ENCODE results near the gene ATP13A4.
"Not testable (repeated sequence)": the region's sequence is repeated elsewhere in the genome, so short reads cannot be mapped to it uniquely, and the experiment has no call there.

The ATP13A4 gene

GRCh38 chr3:193560091-193560490, 5.4 kb upstream of the ATP13A4 start:
- no peak for DNase-seq

DNA sequence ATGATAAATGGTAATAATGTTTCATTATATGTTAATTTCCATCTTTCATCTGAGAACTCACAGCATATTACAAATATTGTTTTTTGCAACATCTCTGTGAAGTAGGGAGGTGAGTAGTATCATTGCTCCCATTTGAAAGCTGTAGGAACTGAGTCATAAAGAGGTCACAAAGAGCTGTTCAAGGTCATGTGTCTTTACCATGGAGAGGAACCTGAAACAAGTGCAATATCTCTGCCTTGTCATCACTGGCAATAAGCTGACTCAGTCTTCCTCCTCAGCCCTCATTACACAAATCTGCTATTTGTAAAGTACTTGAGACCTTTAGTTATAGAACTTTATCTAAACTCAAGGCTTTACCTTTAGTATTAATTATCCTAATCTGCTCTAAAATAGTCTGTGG, 4.4 kb upstream of the ATP13A4 start:
- no peak for DNase-seq

DNA sequence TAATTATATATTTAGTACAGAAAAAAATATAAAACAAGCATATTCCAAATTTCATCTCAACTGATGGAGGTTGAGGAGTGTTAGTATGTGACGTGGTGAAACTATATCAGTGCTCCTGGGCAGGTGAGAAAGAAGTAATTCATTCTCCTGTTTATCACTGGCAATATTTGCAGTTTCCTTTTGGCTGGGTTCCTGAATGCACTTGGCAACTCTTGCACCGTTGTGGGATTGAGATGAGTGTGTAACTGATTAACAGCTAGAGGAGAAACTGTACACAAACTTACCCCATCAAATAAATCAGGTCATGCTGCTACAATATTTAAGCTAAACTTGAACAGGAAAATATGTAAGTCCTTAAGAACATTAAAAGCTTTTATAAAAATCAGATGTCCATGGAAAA, 2.1 kb upstream of the ATP13A4 start:
- DNase-seq = no peak

- DNase-seq = no peak
These were observed 1.1 kb downstream of the ATP13A4 start for GRCh38 chr3:193553586-193553985.

DNA sequence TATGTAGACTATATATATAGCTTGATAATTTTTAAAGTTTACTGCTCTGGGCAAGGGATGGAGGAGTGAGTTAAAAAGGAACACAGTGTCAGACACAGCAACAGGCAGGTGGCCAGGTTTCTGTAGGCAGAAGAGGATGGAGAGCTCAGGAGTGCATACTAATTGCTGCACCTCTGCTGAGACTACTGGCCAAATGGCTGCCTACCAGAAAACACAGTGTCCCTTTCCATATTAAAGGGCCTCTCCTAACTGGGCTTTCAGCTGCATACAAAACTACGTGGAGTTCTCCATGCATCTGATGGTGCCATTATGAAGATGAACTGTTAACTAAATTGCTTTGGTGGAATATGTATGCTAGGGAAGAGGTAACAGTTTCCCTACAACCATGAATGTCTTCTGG, 1.8 kb downstream of the ATP13A4 start:
- DNase-seq = no peak

GRCh38 chr3:193548406-193548805, 6.3 kb downstream of the ATP13A4 start:
- no peak for DNase-seq

GRCh38 chr3:193546129-193546528, 8.6 kb downstream of the ATP13A4 start:
- DNase-seq = no peak

GRCh38 chr3:193545304-193545703, 9.4 kb downstream of the ATP13A4 start:
- DNase-seq = no peak

GRCh38 chr3:193544289-193544688, 10.4 kb downstream of the ATP13A4 start:
- no peak for DNase-seq

GRCh38 chr3:193530231-193531165, 24.2 kb downstream of the ATP13A4 start:
- no peak for DNase-seq

GRCh38 chr3:193526085-193526484, 28.6 kb downstream of the ATP13A4 start:
- DNase-seq = not testable (repeated sequence)

GRCh38 chr3:193522473-193522872, 32.2 kb downstream of the ATP13A4 start:
- no peak for DNase-seq

- no peak for DNase-seq
These were observed 34.0 kb downstream of the ATP13A4 start for GRCh38 chr3:193520738-193521137.

- no peak for DNase-seq
These were observed 38.7 kb downstream of the ATP13A4 start for GRCh38 chr3:193515966-193516365.

DNA sequence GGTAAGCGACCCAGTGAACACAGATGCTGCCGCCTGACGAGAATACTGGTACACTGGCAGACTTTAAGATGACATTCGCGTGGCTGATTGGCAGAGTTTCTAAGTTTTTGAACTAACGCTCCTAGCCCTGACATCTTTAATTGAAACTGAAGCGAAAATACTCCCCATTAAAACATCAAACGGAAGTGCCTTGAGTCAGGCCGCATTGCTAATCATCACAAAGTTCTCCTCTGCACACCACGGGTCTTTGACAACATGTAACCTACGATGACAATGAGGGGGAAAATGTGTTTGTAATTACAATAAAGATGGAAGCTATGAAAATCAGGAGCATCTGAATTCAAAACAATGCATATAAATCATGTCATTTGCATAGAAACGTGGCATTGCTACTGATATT, 44.5 kb downstream of the ATP13A4 start:
- DNase-seq = no peak

DNA sequence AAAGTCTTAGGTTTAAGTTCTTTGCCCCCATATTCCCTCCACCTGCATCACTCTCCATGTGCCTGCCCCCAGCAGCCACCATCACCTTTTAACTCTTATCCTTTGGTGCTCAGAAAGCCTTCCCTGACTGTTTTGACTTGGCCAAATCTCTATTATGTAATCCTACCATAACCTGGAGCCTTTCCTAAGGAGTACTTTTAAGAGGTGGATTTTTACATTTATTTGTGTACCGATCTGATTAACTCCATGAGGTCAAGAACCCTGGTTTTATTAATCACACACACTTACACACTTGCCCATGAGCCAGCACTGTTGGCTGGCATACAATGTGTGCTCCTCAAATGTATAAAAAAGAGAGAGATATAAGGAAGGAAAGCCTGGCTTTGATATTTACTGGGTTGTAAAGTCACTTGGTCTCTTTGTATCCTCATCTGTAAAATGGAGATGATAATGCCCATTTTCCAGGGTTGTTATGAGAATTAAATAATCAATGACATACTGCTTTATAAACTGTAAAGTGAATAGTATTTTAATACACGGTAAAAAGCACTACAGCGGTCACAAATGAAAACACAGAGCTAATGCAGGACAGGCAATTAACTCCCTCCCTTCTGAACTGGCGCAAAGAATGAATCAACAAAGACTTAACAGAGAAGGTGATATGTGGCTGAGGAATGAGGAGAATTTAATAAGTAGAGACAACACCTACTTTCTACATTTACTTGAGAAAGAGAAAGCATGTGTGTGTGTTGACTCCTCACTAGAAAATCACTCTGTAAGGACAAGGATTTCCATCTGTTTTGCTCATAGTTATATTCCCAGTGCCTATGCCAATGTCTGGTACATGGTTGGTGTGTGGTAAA, 45.4 kb downstream of the ATP13A4 start:
- no peak for DNase-seq

DNA sequence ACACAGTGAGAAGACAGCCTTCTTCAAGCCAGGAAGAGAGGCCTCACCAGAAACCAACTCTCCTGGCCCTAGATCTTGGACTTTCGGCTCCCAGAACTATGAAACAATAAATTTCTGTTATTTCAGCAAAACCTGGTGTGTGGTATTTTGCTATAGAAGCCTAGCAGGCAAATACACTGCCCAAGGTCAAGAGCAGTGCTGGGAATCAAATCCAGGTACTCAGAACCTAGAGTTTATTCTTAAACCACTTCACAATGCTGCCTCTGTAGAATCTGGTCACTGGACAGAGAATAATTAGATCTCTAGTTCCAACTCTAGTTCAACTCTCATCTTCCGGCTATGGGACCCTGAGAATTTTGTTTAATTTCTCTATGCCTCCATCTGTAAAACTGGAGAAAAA, 46.6 kb downstream of the ATP13A4 start:
- no peak for DNase-seq

DNA sequence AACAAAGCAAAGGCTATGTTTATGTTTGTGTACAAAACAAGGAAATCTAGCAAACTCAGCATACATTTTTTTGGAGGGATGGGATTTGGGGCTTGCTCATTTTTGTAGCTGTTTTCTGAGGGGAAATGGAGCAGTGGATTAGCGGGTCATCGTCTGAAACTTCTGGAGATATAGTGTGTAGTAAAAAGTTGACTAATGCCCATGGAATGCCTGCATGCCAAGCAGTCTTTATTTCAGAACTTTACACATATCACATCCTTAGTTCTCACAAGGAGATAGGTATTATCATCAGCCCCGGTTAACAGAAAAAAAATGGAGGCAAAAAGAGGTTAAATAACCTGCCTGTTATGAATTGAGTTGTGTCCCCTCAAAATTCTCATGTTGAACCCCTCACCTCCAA, 47.1 kb downstream of the ATP13A4 start:
- DNase-seq = no peak

DNA sequence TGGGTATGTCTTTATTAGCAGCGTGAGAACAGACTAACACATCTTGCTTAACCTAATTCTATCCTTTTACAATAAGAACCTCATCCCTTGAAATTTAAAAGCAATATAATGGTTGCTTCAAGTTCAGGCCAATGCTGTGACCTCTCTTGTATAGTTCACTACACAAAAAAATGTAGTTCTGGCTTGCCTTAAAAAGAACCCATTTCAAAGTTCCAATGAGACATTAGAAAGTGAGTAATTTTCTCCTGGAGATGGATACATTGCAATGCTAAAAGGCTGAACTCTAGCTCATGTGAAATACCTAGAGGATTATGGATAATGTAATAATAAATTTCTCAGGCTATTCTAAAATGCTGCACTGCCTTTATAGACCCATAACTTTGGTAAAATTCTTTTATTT, 47.8 kb downstream of the ATP13A4 start:
- DNase-seq = no peak

DNA sequence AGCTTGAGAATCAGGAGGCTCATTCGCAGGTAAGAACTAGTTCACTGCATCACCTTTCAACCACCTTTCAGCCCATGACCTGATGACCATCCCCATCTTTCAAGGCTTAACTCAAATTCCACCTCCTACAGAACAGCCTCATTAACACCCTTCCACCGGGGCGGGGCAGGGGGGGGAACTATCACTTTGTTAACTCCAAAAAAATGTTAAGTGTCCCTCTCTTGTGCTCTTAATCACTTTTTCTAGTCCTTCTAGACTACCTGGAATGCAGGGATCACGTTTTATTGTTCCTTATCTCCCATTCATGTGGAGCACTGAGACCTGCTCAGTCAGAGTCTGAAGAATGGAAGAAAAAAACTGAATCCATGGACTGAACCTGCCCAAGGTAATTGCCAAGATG, 51.8 kb downstream of the ATP13A4 start:
- no peak for DNase-seq

- DNase-seq = no peak
These were observed 54.8 kb downstream of the ATP13A4 start for GRCh38 chr3:193499801-193500485.

- no peak for DNase-seq
These were observed 55.4 kb downstream of the ATP13A4 start for GRCh38 chr3:193499136-193499770.

DNA sequence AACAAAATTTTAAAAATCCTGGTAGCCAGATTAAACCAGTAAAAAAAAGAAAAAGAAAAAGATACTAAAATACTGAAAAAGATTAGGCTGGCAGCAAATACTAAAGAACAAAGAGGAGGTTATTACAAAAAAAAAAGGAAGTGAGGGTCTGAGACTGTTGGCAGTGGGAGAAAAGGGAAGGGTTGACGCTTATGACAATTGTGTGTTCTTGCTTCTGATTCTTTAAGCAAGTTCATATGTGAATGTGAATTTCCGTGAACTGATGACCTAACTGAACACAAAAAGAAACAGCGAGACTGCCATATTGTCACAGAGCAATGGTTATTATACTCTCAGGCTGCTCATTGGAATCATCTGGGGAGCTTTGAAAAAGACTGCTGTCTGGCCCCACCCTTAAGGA, 56.5 kb downstream of the ATP13A4 start:
- no peak for DNase-seq

All from NCI-H510A (cell line).